WTC11 (cell line): ENCODE results near the gene ZNF775. TPM values are rescaled to one million over a fixed set of nuclear protein-coding genes. Genes with fewer than 3 reads are reported as not detected.
A peak's percentile ranks its signal among the peaks of the same experiment; 100 is the strongest.

Experiments used
- ATAC-seq: fragments of 200-7000 bp; cut with Tn5 transposase; 2 replicates; pipeline ENCODE4 v1.10.0; 2021; ENCODE audit warnings: mild to moderate bottlenecking, moderate library complexity
- CTCF ChIA-PET: fragments of 300-600 bp; sonication (Branson Sonifier 250); formaldehyde crosslinking; loops from one replicate; lab custom pipeline; 2021; ENCODE audit warnings: antibody characterized with exemption; lab: Charles Lee
- POLR2A ChIA-PET: fragments of 350-600 bp; sonication (Branson Sonifier 250); formaldehyde crosslinking; loops from one replicate; lab custom pipeline; 2021; ENCODE audit warnings: antibody characterized with exemption; lab: Charles Lee
- DNase-seq: peaks from one replicate; pipeline ENCODE4 v3.0.0; 2021; ENCODE audit warnings: low spot score
- H3K27ac Mint-ChIP-seq: 2 replicates; pipeline ENCODE4 v1.8.0; 2021; ENCODE audit warnings: mixed read lengths
- H3K27me3 Mint-ChIP-seq: 2 replicates; pipeline ENCODE4 v1.8.0; 2021; ENCODE audit warnings: low read depth, mild to moderate bottlenecking, moderate library complexity, mixed read lengths
- H3K36me3 Mint-ChIP-seq: 2 replicates; pipeline ENCODE4 v1.8.0; 2021; ENCODE audit warnings: mixed read lengths
- H3K4me1 Mint-ChIP-seq: 2 replicates; pipeline ENCODE4 v1.8.0; 2022; ENCODE audit warnings: mixed read lengths
- H3K4me3 Mint-ChIP-seq: 2 replicates; pipeline ENCODE4 v1.8.0; 2021; ENCODE audit warnings: mild to moderate bottlenecking, moderate library complexity, mixed read lengths
- H3K9me3 Mint-ChIP-seq: 2 replicates; pipeline ENCODE4 v1.8.0; 2021; ENCODE audit warnings: mixed read lengths
- FOXK1 ChIP-seq: sonication (generic); formaldehyde crosslinking; IDR thresholded peaks from 2 replicates; pipeline ENCODE4 v1.8.0; 2022; ENCODE audit warnings: mild to moderate bottlenecking, moderate library complexity, missing genetic modification reagents
- IRF2 ChIP-seq: sonication (generic); formaldehyde crosslinking; IDR thresholded peaks from 2 replicates; pipeline ENCODE4 v1.8.0; 2022; ENCODE audit warnings: low read depth, missing genetic modification reagents, borderline replicate concordance
- MYBL2 ChIP-seq: sonication (generic); formaldehyde crosslinking; IDR thresholded peaks from 2 replicates; pipeline ENCODE4 v1.8.1; 2023; ENCODE audit warnings: mild to moderate bottlenecking, moderate library complexity, missing genetic modification reagents
- RELA ChIP-seq: sonication (generic); formaldehyde crosslinking; IDR thresholded peaks from 2 replicates; pipeline ENCODE4 v1.8.1; 2022; ENCODE audit warnings: missing genetic modification reagents, mild to moderate bottlenecking, borderline replicate concordance
- SP1 ChIP-seq: sonication (generic); formaldehyde crosslinking; conservative IDR thresholded peaks from 2 replicates; pipeline ENCODE4 v1.8.1; 2022; ENCODE audit warnings: missing genetic modification reagents
- TEAD1 ChIP-seq: sonication (generic); formaldehyde crosslinking; IDR thresholded peaks from 2 replicates; pipeline ENCODE4 v1.8.0; 2022; ENCODE audit warnings: mild to moderate bottlenecking, missing genetic modification reagents
- TEAD4 ChIP-seq: sonication (generic); formaldehyde crosslinking; IDR thresholded peaks from 2 replicates; pipeline ENCODE4 v1.8.0; 2022; ENCODE audit warnings: mild to moderate bottlenecking, missing genetic modification reagents
- ZBTB21 ChIP-seq: sonication (generic); formaldehyde crosslinking; IDR thresholded peaks from 2 replicates; pipeline ENCODE4 v1.8.1; 2023; ENCODE audit warnings: mild to moderate bottlenecking, missing genetic modification reagents, borderline replicate concordance
- ZNF121 ChIP-seq: sonication (generic); formaldehyde crosslinking; IDR thresholded peaks from 2 replicates; pipeline ENCODE4 v1.8.0; 2023; ENCODE audit warnings: missing genetic modification reagents
- ZNF138 ChIP-seq: sonication (generic); formaldehyde crosslinking; conservative IDR thresholded peaks from 2 replicates; pipeline ENCODE4 v1.8.1; 2022; ENCODE audit warnings: mild to moderate bottlenecking, moderate library complexity, missing genetic modification reagents
- ZNF263 ChIP-seq: sonication (generic); formaldehyde crosslinking; IDR thresholded peaks from 2 replicates; pipeline ENCODE4 v1.8.1; 2022; ENCODE audit warnings: low read depth, mild to moderate bottlenecking, moderate library complexity, missing genetic modification reagents
- ZNF396 ChIP-seq: fragments of 250-450 bp; sonication (Bioruptor Pico); IDR thresholded peaks from 2 replicates; pipeline ENCODE4 v1.8.0; 2021; ENCODE audit warnings: mild to moderate bottlenecking, moderate library complexity, borderline replicate concordance
- ZNF423 ChIP-seq: fragments of 250-450 bp; sonication (Bioruptor Pico); IDR thresholded peaks from 2 replicates; pipeline ENCODE4 v2.1.2; 2022; ENCODE audit warnings: mild to moderate bottlenecking, moderate library complexity
- total RNA-seq: library from RNA; stranded (reverse); gene quantifications from 3 replicates; pipeline ENCODE4 v1.2.3, GENCODE V29; 2021
- TF ChIP-seq, protein P1 (sequence below): sonication (generic); formaldehyde crosslinking; IDR thresholded peaks from 2 replicates; pipeline ENCODE4 v1.8.1; 2022; ENCODE audit warnings: mild to moderate bottlenecking, moderate library complexity, missing genetic modification reagents
- TF ChIP-seq, protein P2 (sequence below): sonication (generic); formaldehyde crosslinking; IDR thresholded peaks from 2 replicates; pipeline ENCODE4 v1.8.1; 2023; ENCODE audit warnings: mild to moderate bottlenecking, missing genetic modification reagents, moderate library complexity
- TF ChIP-seq, protein P3 (sequence below): fragments of 250-450 bp; sonication (Bioruptor Pico); IDR thresholded peaks from 2 replicates; pipeline ENCODE4 v1.9.0; 2021; ENCODE audit warnings: mild to moderate bottlenecking
- TF ChIP-seq, protein P4 (sequence below): sonication (generic); formaldehyde crosslinking; IDR thresholded peaks from 2 replicates; pipeline ENCODE4 v1.8.0; 2023; ENCODE audit warnings: mild to moderate bottlenecking, missing genetic modification reagents
- TF ChIP-seq, protein P5 (sequence below): fragments of 250-450 bp; sonication (Bioruptor Pico); conservative IDR thresholded peaks from 2 replicates; pipeline ENCODE4 v1.9.0; 2021; ENCODE audit warnings: mild to moderate bottlenecking
- TF ChIP-seq, protein P6 (sequence below): sonication (generic); formaldehyde crosslinking; IDR thresholded peaks from 2 replicates; pipeline ENCODE4 v1.8.1; 2022; ENCODE audit warnings: low read depth, mild to moderate bottlenecking, moderate library complexity, missing genetic modification reagents, borderline replicate concordance

The ZNF775 gene
- total RNA-seq, 1 experiment from 2014 or later: 25.4 TPM

DNA sequence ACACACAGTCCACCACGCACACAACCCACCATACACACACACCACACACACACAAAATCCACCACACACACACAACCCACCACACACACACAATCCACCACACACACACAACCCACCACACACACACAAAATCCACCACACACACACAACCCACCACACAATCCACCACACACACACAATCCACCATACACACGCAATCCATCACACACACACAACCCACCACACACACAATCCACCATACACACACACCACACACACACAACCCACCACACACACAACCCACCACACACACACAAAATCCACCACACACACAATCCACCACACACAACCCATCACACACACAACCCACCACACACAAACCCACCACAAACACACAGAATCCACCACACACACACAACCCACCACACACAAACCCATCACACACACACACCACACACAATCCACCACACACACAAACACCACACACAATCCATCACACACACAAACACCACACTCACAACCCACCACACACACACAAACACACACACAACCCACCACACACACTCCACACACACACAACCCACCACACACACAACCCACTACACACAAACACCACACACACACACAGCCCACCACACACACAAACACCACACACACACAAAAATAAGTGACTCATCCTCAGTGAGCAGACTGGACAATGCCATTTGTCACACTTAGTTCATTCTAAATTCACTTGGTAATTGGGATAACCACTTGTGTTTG is 19.3 kb upstream of the ZNF775 start:
- Mint-ChIP-seq H3K27me3 (no peaks in the 10 kb centered on the region; the same call in 1 of the 2 replicates), H3K27ac (no peak overlapping the region), H3K4me1 (peaks cover 49% of the 10 kb centered on the region), H3K36me3 (no peaks in the 10 kb centered on the region), H3K9me3 (no peaks in the 10 kb centered on the region; the same call in 1 of the 2 replicates), H3K4me3 (no peak overlapping the region)
- ChIA-PET POLR2A (no interaction called here), CTCF (no interaction called here)
- TF ChIP-seq ZNF138: no peak
- TF ChIP-seq FOXK1 (CRISPR knock-in tag): no peak
- no peak for TF ChIP-seq ZBTB21 (CRISPR knock-in tag)
- TF ChIP-seq, protein P1, sequence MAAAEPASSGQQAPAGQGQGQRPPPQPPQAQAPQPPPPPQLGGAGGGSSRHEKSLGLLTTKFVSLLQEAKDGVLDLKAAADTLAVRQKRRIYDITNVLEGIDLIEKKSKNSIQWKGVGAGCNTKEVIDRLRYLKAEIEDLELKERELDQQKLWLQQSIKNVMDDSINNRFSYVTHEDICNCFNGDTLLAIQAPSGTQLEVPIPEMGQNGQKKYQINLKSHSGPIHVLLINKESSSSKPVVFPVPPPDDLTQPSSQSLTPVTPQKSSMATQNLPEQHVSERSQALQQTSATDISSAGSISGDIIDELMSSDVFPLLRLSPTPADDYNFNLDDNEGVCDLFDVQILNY (CRISPR knock-in tag): no peak
- TF ChIP-seq, protein P2, sequence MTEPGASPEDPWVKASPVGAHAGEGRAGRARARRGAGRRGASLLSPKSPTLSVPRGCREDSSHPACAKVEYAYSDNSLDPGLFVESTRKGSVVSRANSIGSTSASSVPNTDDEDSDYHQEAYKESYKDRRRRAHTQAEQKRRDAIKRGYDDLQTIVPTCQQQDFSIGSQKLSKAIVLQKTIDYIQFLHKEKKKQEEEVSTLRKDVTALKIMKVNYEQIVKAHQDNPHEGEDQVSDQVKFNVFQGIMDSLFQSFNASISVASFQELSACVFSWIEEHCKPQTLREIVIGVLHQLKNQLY: no peak
- no peak for DNase-seq
- no peak for ATAC-seq

DNA sequence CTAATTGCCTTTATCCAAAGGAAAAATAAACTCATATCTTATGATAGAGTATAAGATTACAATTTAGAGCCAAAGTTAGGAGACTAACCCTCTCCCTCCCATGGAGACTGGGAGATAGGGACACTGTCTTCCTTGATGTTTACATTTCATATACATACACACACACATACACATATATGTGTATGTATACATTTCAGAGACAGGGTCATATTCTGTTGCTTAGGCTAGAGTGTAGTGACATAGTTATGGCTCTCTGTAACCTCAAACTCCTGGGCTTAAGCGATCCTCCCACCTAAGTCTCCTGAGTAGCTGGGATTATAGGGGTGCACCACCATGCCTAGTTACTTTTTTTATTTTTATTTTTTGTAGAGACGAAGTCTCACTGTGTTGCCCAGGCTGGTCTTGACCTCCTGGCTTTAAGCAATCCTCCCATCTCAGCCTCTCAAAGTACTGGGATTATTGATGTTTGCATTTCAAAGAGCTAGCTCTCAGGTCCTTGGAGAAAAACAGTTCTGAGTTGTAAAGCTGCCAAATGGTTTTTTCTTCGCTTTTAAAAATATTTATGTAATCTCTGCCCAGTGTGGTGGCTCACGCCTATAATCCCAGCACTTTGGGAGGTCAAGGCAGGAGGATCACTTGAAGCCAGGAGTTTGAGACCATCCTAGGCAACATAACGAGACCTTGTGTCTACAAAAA is 18.6 kb upstream of the ZNF775 start:
- Mint-ChIP-seq H3K36me3 (no peaks in the 10 kb centered on the region), H3K27ac (no peak overlapping the region), H3K27me3 (no peaks in the 10 kb centered on the region; the same call in 1 of the 2 replicates)
- CTCF ChIA-PET: interaction anchor here (1.5 kb wide), 1 partner anchor 13 kb away, joined by 3 read pairs; no protein-coding TSS in a partner anchor
- TF ChIP-seq, protein P3, sequence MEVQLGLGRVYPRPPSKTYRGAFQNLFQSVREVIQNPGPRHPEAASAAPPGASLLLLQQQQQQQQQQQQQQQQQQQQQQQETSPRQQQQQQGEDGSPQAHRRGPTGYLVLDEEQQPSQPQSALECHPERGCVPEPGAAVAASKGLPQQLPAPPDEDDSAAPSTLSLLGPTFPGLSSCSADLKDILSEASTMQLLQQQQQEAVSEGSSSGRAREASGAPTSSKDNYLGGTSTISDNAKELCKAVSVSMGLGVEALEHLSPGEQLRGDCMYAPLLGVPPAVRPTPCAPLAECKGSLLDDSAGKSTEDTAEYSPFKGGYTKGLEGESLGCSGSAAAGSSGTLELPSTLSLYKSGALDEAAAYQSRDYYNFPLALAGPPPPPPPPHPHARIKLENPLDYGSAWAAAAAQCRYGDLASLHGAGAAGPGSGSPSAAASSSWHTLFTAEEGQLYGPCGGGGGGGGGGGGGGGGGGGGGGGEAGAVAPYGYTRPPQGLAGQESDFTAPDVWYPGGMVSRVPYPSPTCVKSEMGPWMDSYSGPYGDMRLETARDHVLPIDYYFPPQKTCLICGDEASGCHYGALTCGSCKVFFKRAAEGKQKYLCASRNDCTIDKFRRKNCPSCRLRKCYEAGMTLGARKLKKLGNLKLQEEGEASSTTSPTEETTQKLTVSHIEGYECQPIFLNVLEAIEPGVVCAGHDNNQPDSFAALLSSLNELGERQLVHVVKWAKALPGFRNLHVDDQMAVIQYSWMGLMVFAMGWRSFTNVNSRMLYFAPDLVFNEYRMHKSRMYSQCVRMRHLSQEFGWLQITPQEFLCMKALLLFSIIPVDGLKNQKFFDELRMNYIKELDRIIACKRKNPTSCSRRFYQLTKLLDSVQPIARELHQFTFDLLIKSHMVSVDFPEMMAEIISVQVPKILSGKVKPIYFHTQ (CRISPR knock-in tag): no peak
- TF ChIP-seq IRF2 (CRISPR knock-in tag) (no peak), ZNF121 (CRISPR knock-in tag) (peak; percentile 51; the same call in 1 of the 2 replicates), FOXK1 (CRISPR knock-in tag) (no peak), ZNF263 (CRISPR knock-in tag) (no peak)
- TF ChIP-seq, all 79 proteins: peak for 1
- peaks cover 49% of the 10 kb centered on the region for H3K4me1 Mint-ChIP-seq
- POLR2A ChIA-PET: interaction anchor here (2.7 kb wide), 1 partner anchor 23 kb away, joined by 9 read pairs; no protein-coding TSS in a partner anchor
- H3K9me3 Mint-ChIP-seq: no peaks in the 10 kb centered on the region; the same call in 1 of the 2 replicates
- no peak overlapping the region for H3K4me3 Mint-ChIP-seq
- no peak for DNase-seq
- ATAC-seq: no peak

DNA sequence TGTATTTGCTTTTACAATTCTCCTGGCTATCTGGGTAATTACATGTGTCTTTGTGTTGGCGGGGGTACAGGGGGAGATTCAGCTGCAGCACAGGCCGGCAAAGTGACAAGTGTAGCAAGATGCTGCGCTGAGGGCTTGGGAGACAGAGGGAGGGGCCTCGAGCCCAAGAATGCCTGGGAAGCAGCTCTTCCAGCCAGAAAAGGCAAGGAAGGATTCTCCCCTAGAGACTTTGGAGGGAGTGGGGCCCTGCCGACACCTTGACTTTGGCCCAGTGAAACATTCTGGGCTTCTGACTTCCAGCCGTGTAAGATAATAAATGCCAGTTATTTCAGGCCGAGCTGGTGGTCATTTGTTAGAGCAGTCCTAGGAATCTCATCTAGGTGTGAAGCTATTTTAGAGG is 17.7 kb upstream of the ZNF775 start:
- ChIA-PET CTCF (interaction anchor here (0.6 to 1.7 kb wide), 8 partner anchors 10 to 26 kb away, joined by 3 to 7 read pairs (median 4); no protein-coding TSS in a partner anchor), POLR2A (interaction anchor here (0.7 to 2.7 kb wide), 3 partner anchors 22 to 44 kb away, joined by 3 to 9 read pairs (median 4); a partner anchor contains a TSS)
- H3K9me3 Mint-ChIP-seq: no peaks in the 10 kb centered on the region; the same call in 1 of the 2 replicates
- H3K4me1 Mint-ChIP-seq: peaks cover 58% of the 10 kb centered on the region
- H3K4me3 Mint-ChIP-seq: no peak overlapping the region
- DNase-seq: peak; percentile 35
- H3K27ac Mint-ChIP-seq: peak overlapping the region; percentile 6; the same call in 1 of the 2 replicates
- H3K27me3 Mint-ChIP-seq: no peaks in the 10 kb centered on the region; the same call in 1 of the 2 replicates
- peak; percentile 44 for ATAC-seq
- no peaks in the 10 kb centered on the region for H3K36me3 Mint-ChIP-seq
- no peak for TF ChIP-seq ZNF396 (CRISPR knock-in tag)
- no peak for TF ChIP-seq SP1 (CRISPR knock-in tag)
- no peak for TF ChIP-seq ZNF423 (CRISPR knock-in tag)
- no peak for TF ChIP-seq TEAD1 (CRISPR knock-in tag)
- no peak for TF ChIP-seq RELA
- TF ChIP-seq, protein P4, sequence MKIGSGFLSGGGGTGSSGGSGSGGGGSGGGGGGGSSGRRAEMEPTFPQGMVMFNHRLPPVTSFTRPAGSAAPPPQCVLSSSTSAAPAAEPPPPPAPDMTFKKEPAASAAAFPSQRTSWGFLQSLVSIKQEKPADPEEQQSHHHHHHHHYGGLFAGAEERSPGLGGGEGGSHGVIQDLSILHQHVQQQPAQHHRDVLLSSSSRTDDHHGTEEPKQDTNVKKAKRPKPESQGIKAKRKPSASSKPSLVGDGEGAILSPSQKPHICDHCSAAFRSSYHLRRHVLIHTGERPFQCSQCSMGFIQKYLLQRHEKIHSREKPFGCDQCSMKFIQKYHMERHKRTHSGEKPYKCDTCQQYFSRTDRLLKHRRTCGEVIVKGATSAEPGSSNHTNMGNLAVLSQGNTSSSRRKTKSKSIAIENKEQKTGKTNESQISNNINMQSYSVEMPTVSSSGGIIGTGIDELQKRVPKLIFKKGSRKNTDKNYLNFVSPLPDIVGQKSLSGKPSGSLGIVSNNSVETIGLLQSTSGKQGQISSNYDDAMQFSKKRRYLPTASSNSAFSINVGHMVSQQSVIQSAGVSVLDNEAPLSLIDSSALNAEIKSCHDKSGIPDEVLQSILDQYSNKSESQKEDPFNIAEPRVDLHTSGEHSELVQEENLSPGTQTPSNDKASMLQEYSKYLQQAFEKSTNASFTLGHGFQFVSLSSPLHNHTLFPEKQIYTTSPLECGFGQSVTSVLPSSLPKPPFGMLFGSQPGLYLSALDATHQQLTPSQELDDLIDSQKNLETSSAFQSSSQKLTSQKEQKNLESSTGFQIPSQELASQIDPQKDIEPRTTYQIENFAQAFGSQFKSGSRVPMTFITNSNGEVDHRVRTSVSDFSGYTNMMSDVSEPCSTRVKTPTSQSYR (CRISPR knock-in tag): no peak
- TF ChIP-seq, protein P5, sequence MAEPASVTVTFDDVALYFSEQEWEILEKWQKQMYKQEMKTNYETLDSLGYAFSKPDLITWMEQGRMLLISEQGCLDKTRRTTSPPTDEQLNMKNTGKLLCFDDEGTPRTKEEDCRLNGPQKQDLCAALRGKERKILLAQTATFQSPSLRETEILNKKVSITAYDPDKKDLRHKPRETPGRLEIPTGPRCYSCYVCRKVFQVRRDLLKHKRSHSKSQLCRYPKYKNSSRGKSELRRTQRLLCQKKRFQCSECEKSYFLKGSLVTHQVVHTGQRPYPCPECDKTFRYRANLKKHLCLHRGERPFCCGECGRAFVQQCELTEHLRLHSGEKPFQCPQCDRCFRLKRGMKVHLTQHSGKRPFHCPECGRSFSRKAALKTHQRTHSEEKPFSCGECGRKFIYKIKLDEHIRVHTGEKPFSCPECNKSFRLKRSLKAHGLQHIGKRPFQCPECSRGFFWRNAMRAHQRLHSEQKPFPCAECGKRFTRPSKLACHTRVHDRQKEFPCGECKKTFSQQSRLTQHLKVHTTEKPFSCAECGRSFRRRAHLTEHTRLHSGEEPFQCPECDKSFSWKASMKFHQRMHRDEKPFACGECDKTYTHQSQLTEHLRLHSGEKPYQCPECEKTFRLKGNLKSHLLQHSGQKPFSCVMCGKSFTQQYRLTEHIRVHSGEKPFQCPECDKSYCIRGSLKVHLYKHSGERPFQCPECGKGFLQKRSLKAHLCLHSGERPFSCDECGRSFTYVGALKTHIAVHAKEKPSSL: no peak
- TF ChIP-seq, protein P6, sequence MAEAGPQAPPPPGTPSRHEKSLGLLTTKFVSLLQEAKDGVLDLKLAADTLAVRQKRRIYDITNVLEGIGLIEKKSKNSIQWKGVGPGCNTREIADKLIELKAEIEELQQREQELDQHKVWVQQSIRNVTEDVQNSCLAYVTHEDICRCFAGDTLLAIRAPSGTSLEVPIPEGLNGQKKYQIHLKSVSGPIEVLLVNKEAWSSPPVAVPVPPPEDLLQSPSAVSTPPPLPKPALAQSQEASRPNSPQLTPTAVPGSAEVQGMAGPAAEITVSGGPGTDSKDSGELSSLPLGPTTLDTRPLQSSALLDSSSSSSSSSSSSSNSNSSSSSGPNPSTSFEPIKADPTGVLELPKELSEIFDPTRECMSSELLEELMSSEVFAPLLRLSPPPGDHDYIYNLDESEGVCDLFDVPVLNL (CRISPR knock-in tag): no peak
- TF ChIP-seq MYBL2 (CRISPR knock-in tag): no peak
- TF ChIP-seq TEAD4 (CRISPR knock-in tag): no peak
